GM18873 (cell line): ENCODE data around the gene KCNIP3.

ENCODE experiments used
- ATAC-seq: cut with Tn5 transposase; IDR thresholded peaks from one replicate; pipeline ENCODE4 v1.9.1; 2021; ENCODE audit warnings: mild to moderate bottlenecking, moderate library complexity, moderate number of reproducible peaks; ENCODE audit not compliant: unreplicated experiment, low FRiP score

The KCNIP3 gene

GRCh38 chr2:95292623-95293260 lies 4.4 kb upstream of the KCNIP3 start:
- no peak for ATAC-seq

- no peak for ATAC-seq
These were observed 2.4 kb upstream of the KCNIP3 start for GRCh38 chr2:95294579-95295250.

- no peak for ATAC-seq
These were observed 1.8 kb upstream of the KCNIP3 start for GRCh38 chr2:95295376-95295775.

GRCh38 chr2:95296011-95296410 lies 1.1 kb upstream of the KCNIP3 start:
- ATAC-seq: no peak

- no peak for ATAC-seq
These were observed 670 bp downstream of the KCNIP3 start for GRCh38 chr2:95297639-95298395.

GRCh38 chr2:95298486-95299111 lies 1.5 kb downstream of the KCNIP3 start:
- ATAC-seq: no peak

- ATAC-seq: no peak
These were observed 2.8 kb downstream of the KCNIP3 start for GRCh38 chr2:95299961-95300360.

GRCh38 chr2:95300450-95300849 lies 3.3 kb downstream of the KCNIP3 start:
- ATAC-seq: no peak

GRCh38 chr2:95301186-95301585 lies 4.0 kb downstream of the KCNIP3 start:
- ATAC-seq: no peak

- ATAC-seq: no peak
These were observed 4.9 kb downstream of the KCNIP3 start for GRCh38 chr2:95301876-95302641.

GRCh38 chr2:95303191-95303919 lies 6.2 kb downstream of the KCNIP3 start:
- no peak for ATAC-seq

GRCh38 chr2:95305380-95306061 lies 8.4 kb downstream of the KCNIP3 start:
- ATAC-seq: no peak

GRCh38 chr2:95306336-95306895 lies 9.3 kb downstream of the KCNIP3 start:
- ATAC-seq: no peak

- no peak for ATAC-seq
These were observed 9.9 kb downstream of the KCNIP3 start for GRCh38 chr2:95307036-95307435.

- no peak for ATAC-seq
These were observed 10.7 kb downstream of the KCNIP3 start for GRCh38 chr2:95307878-95308277.

GRCh38 chr2:95308426-95308990 lies 11.4 kb downstream of the KCNIP3 start:
- no peak for ATAC-seq

- no peak for ATAC-seq
These were observed 12.5 kb downstream of the KCNIP3 start for GRCh38 chr2:95309599-95309998.

- no peak for ATAC-seq
These were observed 13.1 kb downstream of the KCNIP3 start for GRCh38 chr2:95310216-95310615.

- no peak for ATAC-seq
These were observed 13.5 kb downstream of the KCNIP3 start for GRCh38 chr2:95310651-95311050.
